GM18861 (cell line): ENCODE data around the gene CTXN2.

Experiments used
- ATAC-seq: cut with Tn5 transposase; IDR thresholded peaks from one replicate; pipeline ENCODE4 v1.9.1; 2021; ENCODE audit not compliant: unreplicated experiment

The CTXN2 gene

GRCh38 chr15:48191574-48192225 lies at the start of gene CTXN2:
CTXN2 (plus strand) TSS chr15:48191665; CDS start chr15:48201301, 9,636 bp downstream.
- ATAC-seq, result no peak

GRCh38 chr15:48143856-48144255 lies 47.6 kb upstream of the CTXN2 start:
- ATAC-seq, result no peak

GRCh38 chr15:48144889-48145288 lies 46.6 kb upstream of the CTXN2 start:
- ATAC-seq, result peak; percentile 48

GRCh38 chr15:48145923-48146322 lies 45.5 kb upstream of the CTXN2 start:
- ATAC-seq, result no peak

- no peak for ATAC-seq
Observed at GRCh38 chr15:48147358-48147757, 44.1 kb upstream of the CTXN2 start.

GRCh38 chr15:48149858-48150257 lies 41.6 kb upstream of the CTXN2 start:
- no peak for ATAC-seq

- ATAC-seq, result no peak
Observed at GRCh38 chr15:48153526-48153925, 37.9 kb upstream of the CTXN2 start.

- no peak for ATAC-seq
Observed at GRCh38 chr15:48168616-48169015, 22.8 kb upstream of the CTXN2 start.

- no peak for ATAC-seq
Observed at GRCh38 chr15:48170981-48171380, 20.5 kb upstream of the CTXN2 start.

- ATAC-seq, result no peak
Observed at GRCh38 chr15:48175126-48175525, 16.3 kb upstream of the CTXN2 start.

GRCh38 chr15:48176112-48176511 lies 15.4 kb upstream of the CTXN2 start:
- no peak for ATAC-seq

- ATAC-seq, result peak; percentile 46
Observed at GRCh38 chr15:48176957-48177356, 14.5 kb upstream of the CTXN2 start.

- ATAC-seq, result peak; percentile 41
Observed at GRCh38 chr15:48177383-48177765, 14.1 kb upstream of the CTXN2 start.

- ATAC-seq, result peak; percentile 37
Observed at GRCh38 chr15:48177766-48178647, 13.5 kb upstream of the CTXN2 start, which contains the start of gene MYEF2. MYEF2 (minus strand) TSS chr15:48178295; CDS start chr15:48178237, 58 bp downstream.

- no peak for ATAC-seq
Observed at GRCh38 chr15:48178648-48178931, 12.9 kb upstream of the CTXN2 start.

- no peak for ATAC-seq
Observed at GRCh38 chr15:48182749-48183148, 8.7 kb upstream of the CTXN2 start.

GRCh38 chr15:48185529-48185928 lies 5.9 kb upstream of the CTXN2 start:
- no peak for ATAC-seq

- no peak for ATAC-seq
Observed at GRCh38 chr15:48186271-48186670, 5.2 kb upstream of the CTXN2 start.

- ATAC-seq, result no peak
Observed at GRCh38 chr15:48190932-48191573, 412 bp upstream of the CTXN2 start.

GRCh38 chr15:48202068-48202467 lies 10.6 kb downstream of the CTXN2 start:
- no peak for ATAC-seq

- no peak for ATAC-seq
Observed at GRCh38 chr15:48205981-48206380, 14.5 kb downstream of the CTXN2 start, which contains the start of gene SLC12A1. SLC12A1 (plus strand) TSS chr15:48206302; CDS start chr15:48207720, 1,418 bp downstream.

- no peak for ATAC-seq
Observed at GRCh38 chr15:48221261-48221660, 29.8 kb downstream of the CTXN2 start.
